Tibial nerve (tissue), 4 donors: ENCODE results near the gene PRLR. TPM values are rescaled to one million over a fixed set of nuclear protein-coding genes. Genes with fewer than 3 reads are reported as not detected.

ENCODE experiments used
- DNase-seq, 2 donors: peaks; one replicate each; pipeline ENCODE4 v3.0.0-alpha.2; 2019; ENCODE audit warnings: low spot score in 2 of 2
- H3K27ac ChIP-seq, 4 donors: fragments of 200-600 bp; sonication (generic) in 3 of 4; one replicate each; pipeline ENCODE4 v1.5.1; 2017 to 2019; ENCODE audit warnings: mild to moderate bottlenecking in 1 of 4
- H3K27me3 ChIP-seq, 2 donors: fragments of 200-600 bp; sonication (generic) in 1 of 2; one replicate each; pipeline versions ENCODE4 v1.5.1 to v1.6.0; 2017 to 2019
- H3K36me3 ChIP-seq, 3 donors: fragments of 200-600 bp; sonication (generic); one replicate each; pipeline ENCODE4 v1.5.1; 2018 to 2019
- H3K4me1 ChIP-seq, 4 donors: fragments of 200-600 bp; sonication (generic) in 3 of 4; one replicate each; pipeline ENCODE4 v1.5.1; 2017 to 2019
- H3K4me3 ChIP-seq, 4 donors: fragments of 200-600 bp; sonication (generic) in 3 of 4; one replicate each; pipeline ENCODE4 v1.5.1; 2017 to 2019; ENCODE audit warnings: mild to moderate bottlenecking in 1 of 4, moderate library complexity in 1 of 4
- H3K9me3 ChIP-seq, 4 donors: fragments of 200-600 bp; sonication (generic) in 3 of 4; one replicate each; pipeline ENCODE4 v1.5.1; 2017 to 2019
- CTCF ChIP-seq, 5 experiments: fragments of 200-600 bp in 3 of 5; fragments of 450-650 bp in 2 of 5; sonication (generic) in 3 of 5; IDR thresholded peaks; one replicate each; pipeline ENCODE4 v1.5.1; 2016 to 2019; ENCODE audit warnings: antibody characterized with exemption in 5 of 5, mild to moderate bottlenecking in 3 of 5, moderate library complexity in 2 of 5
- EP300 ChIP-seq, 2 donors: sonication (generic); formaldehyde crosslinking; IDR thresholded peaks; one replicate each; pipeline ENCODE4 v1.6.1; 2017; ENCODE audit warnings: antibody characterized with exemption in 2 of 2, mild to moderate bottlenecking in 1 of 2
- POLR2A ChIP-seq, 2 donors: fragments of 450-650 bp; IDR thresholded peaks; one replicate each; pipeline ENCODE4 v1.6.1; 2017; ENCODE audit warnings: antibody characterized with exemption in 2 of 2, mild to moderate bottlenecking in 2 of 2, moderate library complexity in 2 of 2
- WGBS, 2 donors: methylation state at CpG; one replicate each; pipeline ENCODE4 v1.1.5; 2018; 5-methylcytosine and 5-hydroxymethylcytosine counted together
- total RNA-seq, 4 donors: library from RNA; depleted of rRNA; stranded (reverse); fragments of >200 nt; gene quantifications; one replicate each; pipeline ENCODE4 v1.1.0, GENCODE V29; 2016

Gene PRLR
- total RNA-seq, 4 donors from 2014 or later = 0.84 to 5.3 (median 4.0) TPM

DNA sequence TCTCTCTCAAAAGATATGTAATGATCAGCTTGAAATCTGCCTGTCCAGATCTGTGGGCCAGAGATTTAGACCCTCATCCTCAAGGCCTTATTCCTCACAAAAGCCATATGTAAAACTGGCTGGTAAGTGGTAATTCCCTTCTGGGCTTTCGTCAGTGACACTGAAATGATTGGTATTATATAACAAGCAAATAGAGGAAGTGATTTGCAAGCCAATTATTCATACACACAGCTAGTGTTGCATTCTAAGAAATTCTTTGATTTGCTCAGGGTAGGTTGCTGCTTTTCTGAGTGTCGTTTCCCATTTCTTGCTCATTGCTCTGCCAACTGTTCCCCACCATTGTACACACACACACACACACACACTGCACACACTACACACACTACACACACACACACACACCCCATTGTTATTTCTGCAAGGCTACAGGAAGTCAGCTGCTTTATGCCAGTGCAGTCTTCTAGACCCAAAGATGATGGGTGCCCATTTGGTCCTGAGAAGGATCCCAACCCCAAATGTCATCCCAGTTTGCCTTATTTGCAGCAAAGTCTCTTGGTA is 76.8 kb downstream of the PRLR start:
- 48 to 50% methylated on average over 2 of the region's 2 CpGs for WGBS, 2 donors
- TF ChIP-seq POLR2A (IDR thresholded peaks at IDR 0.05) (no peak), CTCF (IDR thresholded peaks at IDR 0.05) (no peak), EP300 (IDR thresholded peaks at IDR 0.05) (no peak)
- Histone ChIP-seq H3K4me1 (no peaks in the 10 kb centered on the region), H3K27me3 (no peaks in the 10 kb centered on the region), H3K36me3 (no peaks in the 10 kb centered on the region), H3K27ac (no peak overlapping the region), H3K4me3 (no peak overlapping the region), H3K9me3 (no peaks in the 10 kb centered on the region)
- DNase-seq = no peak

- H3K27me3 ChIP-seq = no peaks in the 10 kb centered on the region
- DNase-seq = no peak
- no peak overlapping the region for H3K4me3 ChIP-seq
- TF ChIP-seq POLR2A (IDR thresholded peaks at IDR 0.05) = no peak
- TF ChIP-seq EP300 (IDR thresholded peaks at IDR 0.05) = no peak
- TF ChIP-seq CTCF (IDR thresholded peaks at IDR 0.05) = no peak
- no peaks in the 10 kb centered on the region for H3K4me1 ChIP-seq
- H3K36me3 ChIP-seq = no peaks in the 10 kb centered on the region
- no peak overlapping the region for H3K27ac ChIP-seq
- 86 to 95% methylated on average over 1 of the region's 1 CpG for WGBS, 2 donors
- H3K9me3 ChIP-seq = no peaks in the 10 kb centered on the region
Observed at GRCh38 chr5:35152733-35153132, 77.6 kb downstream of the PRLR start.

DNA sequence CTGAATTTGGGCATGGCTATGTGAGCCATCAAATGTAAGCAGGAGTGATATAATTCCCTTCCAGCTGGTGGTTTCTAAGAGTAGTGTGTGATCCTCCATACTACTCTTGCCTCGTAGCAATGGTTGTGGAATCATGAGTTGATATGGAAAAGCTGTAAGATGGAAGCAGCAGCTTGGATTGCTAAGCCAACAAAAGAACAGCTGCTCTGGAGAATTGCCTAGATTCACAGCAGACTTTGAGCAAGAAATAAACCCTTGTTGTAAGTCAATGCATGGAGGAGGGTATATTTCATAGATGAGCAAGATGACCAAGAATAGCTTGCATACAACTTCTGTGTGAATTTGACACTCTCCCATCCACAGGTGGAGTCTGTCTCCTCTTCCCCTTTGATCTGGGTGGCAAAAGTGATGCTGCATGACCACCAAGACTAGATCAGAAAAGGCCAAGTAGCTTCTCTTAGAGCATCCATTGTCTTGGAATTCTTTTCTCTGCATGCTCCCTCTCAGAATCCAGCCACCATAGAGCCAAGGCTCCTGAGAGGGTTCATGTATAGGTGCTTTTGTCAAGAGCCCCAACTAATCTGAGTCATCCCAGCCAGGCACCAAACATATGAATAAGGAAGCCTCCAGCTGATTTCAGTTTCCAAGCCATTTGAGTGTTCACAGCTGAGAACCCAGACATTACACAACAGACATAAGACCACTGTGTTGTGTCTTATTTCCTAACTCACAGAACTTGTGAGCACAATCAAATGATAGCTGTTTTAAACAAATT is 79.0 kb downstream of the PRLR start:
- peak overlapping the region in 1 of 4 donors; percentile 23 for H3K27ac ChIP-seq
- H3K9me3 ChIP-seq = no peaks in the 10 kb centered on the region
- no peak overlapping the region for H3K4me3 ChIP-seq
- WGBS, 2 donors = 59 to 63% methylated on average over 1 of the region's 1 CpG
- TF ChIP-seq CTCF (IDR thresholded peaks at IDR 0.05) = no peak
- TF ChIP-seq POLR2A (IDR thresholded peaks at IDR 0.05) = no peak
- no peak for TF ChIP-seq EP300 (IDR thresholded peaks at IDR 0.05)
- H3K27me3 ChIP-seq = no peaks in the 10 kb centered on the region
- DNase-seq = no peak
- H3K36me3 ChIP-seq = no peaks in the 10 kb centered on the region
- no peaks in the 10 kb centered on the region for H3K4me1 ChIP-seq

DNA sequence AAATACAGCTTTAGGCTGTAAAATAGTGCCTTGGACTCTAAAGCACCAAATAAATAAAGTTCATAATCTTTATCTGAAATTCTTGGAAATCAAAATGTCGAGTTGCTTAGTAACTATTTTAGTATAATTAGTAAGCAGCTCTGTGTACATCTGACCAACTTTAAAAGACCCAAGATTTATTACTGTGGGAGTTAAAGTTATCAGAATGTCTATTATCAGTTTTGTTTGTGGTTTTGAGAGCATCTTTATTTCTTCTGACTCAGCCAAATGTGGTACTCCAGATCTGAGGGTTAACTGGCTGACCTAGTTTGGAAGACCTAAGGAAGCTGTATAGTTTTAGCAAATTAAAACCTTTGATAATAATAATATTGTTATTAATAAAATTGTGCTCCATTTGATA is 81.2 kb downstream of the PRLR start:
- 70 to 72% methylated on average over 1 of the region's 1 CpG for WGBS, 2 donors
- DNase-seq = no peak
- TF ChIP-seq CTCF (IDR thresholded peaks at IDR 0.05) (no peak), EP300 (IDR thresholded peaks at IDR 0.05) (no peak), POLR2A (IDR thresholded peaks at IDR 0.05) (no peak)

DNA sequence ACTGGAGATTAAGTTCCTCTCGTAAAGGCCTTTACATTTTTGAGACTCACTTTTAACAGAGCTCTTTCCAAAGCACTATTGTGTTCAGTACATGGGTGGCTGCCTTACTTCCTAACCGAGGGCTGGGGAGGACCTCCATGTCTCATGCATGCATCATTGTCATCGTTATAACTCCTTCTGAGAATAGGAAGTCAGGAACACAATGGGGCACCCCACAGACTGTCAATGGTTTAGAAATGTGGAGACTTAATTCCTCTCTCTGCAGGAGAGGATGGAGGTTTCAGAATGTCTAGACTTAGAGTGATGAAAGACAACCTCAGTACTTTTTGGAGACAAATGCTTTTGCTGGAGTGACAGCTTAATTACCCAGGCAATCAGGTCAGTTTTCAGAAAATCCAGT is 83.9 kb downstream of the PRLR start:
- TF ChIP-seq POLR2A (IDR thresholded peaks at IDR 0.05) (no peak), CTCF (IDR thresholded peaks at IDR 0.05) (no peak), EP300 (IDR thresholded peaks at IDR 0.05) (no peak)
- Histone ChIP-seq H3K4me1 (no peaks in the 10 kb centered on the region), H3K4me3 (no peak overlapping the region), H3K27ac (no peak overlapping the region), H3K36me3 (no peaks in the 10 kb centered on the region), H3K9me3 (no peaks in the 10 kb centered on the region), H3K27me3 (no peaks in the 10 kb centered on the region)
- 44 to 50% methylated on average over 3 of the region's 3 CpGs for WGBS, 2 donors
- no peak for DNase-seq

More for the DNA sequence above, 81.2 kb downstream of the PRLR start:
- H3K27ac ChIP-seq = no peak overlapping the region
- no peaks in the 10 kb centered on the region for H3K27me3 ChIP-seq
- H3K4me3 ChIP-seq = no peak overlapping the region
- H3K4me1 ChIP-seq = no peaks in the 10 kb centered on the region
- no peaks in the 10 kb centered on the region for H3K9me3 ChIP-seq
- no peaks in the 10 kb centered on the region for H3K36me3 ChIP-seq
